ENCODE data around the gene FBXO11. TPM values are rescaled to one million over a fixed set of nuclear protein-coding genes. Genes with fewer than 3 reads are reported as not detected.

FBXO11 gene
- total and polyA plus RNA-seq, 7 donors, result 16.3 to 39.4 (median 31.0) TPM

- no peak for TF ChIP-seq CTCF (IDR thresholded peaks at IDR 0.05)
- peaks cover 0 to 5% of the 10 kb centered on the region in 2 donors for H3K36me3 ChIP-seq (ENCODE audit: insufficient read depth in 1 of 2, low read depth in 1 of 2)
- ATAC-seq (no peak), DNase-seq (no peak)
- no peaks in the 10 kb centered on the region for H3K27me3 ChIP-seq (ENCODE audit: insufficient read depth in 3 of 3, low read length in 2 of 3)
- WGBS, 3 donors, result 32 to 35% (median 33%) methylated on average over 27 to 28 of the region's 28 CpGs
- no peaks in the 10 kb centered on the region for H3K9me3 ChIP-seq
- H3K27ac ChIP-seq, result no peak overlapping the region
- H3K4me3 ChIP-seq, result peak overlapping the region; percentile 97
- H3K4me1 ChIP-seq, result no peaks in the 10 kb centered on the region
- intact Hi-C loops (cut with DNase I), result loop anchor here (5.0 to 10.0 kb wide), 4 partner anchors 120 to 1202 kb away; partner anchors contain the start of gene FBXO11 (in 2 of the 2)
Measured at GRCh38 chr2:47784352-47784851, 121.9 kb downstream of the FBXO11 start.

GRCh38 chr2:47783486-47784351, 122.6 kb downstream of the FBXO11 start:
- Histone ChIP-seq H3K9me3 (no peaks in the 10 kb centered on the region), H3K27ac (peak overlapping the region; percentile 82), H3K4me1 (no peaks in the 10 kb centered on the region), H3K36me3 (ENCODE audit: insufficient read depth in 1 of 2, low read depth in 1 of 2) (peaks cover 0 to 5% of the 10 kb centered on the region in 2 donors), H3K27me3 (ENCODE audit: insufficient read depth in 3 of 3, low read length in 2 of 3) (no peaks in the 10 kb centered on the region), H3K4me3 (peak overlapping the region; percentile 97)
- TF ChIP-seq CTCF (IDR thresholded peaks at IDR 0.05), result no peak
- intact Hi-C loops (cut with DNase I), result loop anchor here (5.0 to 10.0 kb wide), 4 partner anchors 121 to 1201 kb away; partner anchors contain the start of gene FBXO11 (in 2 of the 2)
- DNase-seq (peak; percentile 59 to 66), ATAC-seq (peak; percentile 9 to 24 (median 12))
- WGBS, 3 donors, result 0 to 1% (median 1%) methylated on average over 51 to 71 of the region's 71 CpGs

- peak within 1 kb of the TSS; percentile 97 for H3K4me3 ChIP-seq
- WGBS, 3 donors, result 0 to 1% (median 1%) methylated on average over 72 to 98 of the region's 98 CpGs
- no peak for TF ChIP-seq CTCF (IDR thresholded peaks at IDR 0.05)
- peak; percentile 90 to 93 for DNase-seq
- no peaks in the 10 kb centered on the region for H3K27me3 ChIP-seq (ENCODE audit: insufficient read depth in 3 of 3, low read length in 2 of 3)
- H3K9me3 ChIP-seq, result no peaks in the 10 kb centered on the region
- peaks cover 0 to 5% of the 10 kb centered on the region in 2 donors for H3K36me3 ChIP-seq (ENCODE audit: insufficient read depth in 1 of 2, low read depth in 1 of 2)
- intact Hi-C loops (cut with DNase I), result loop anchor here (5.0 to 10.0 kb wide), 4 partner anchors 122 to 1201 kb away; partner anchors contain the start of gene FBXO11 (in 2 of the 2)
- H3K27ac ChIP-seq, result peak within 1 kb of the TSS; percentile 82
- ATAC-seq, result peak; percentile 99 to 100 (median 100)
- H3K4me1 ChIP-seq, result no peaks in the 10 kb centered on the region
Measured at GRCh38 chr2:47782671-47783485, 123.4 kb downstream of the FBXO11 start, which contains the start of gene MSH6. TSS of gene MSH6 (plus strand) at chr2:47783145. CDS start at chr2:47783234, 89 bp downstream.

- no peaks in the 10 kb centered on the region for H3K9me3 ChIP-seq
- no peak for TF ChIP-seq CTCF (IDR thresholded peaks at IDR 0.05)
- 1 to 9% (median 1%) methylated on average over 7 of the region's 7 CpGs for WGBS, 3 donors
- DNase-seq (no peak), ATAC-seq (no peak)
- H3K4me3 ChIP-seq, result peak overlapping the region; percentile 97
- peaks cover 0 to 5% of the 10 kb centered on the region in 2 donors for H3K36me3 ChIP-seq (ENCODE audit: insufficient read depth in 1 of 2, low read depth in 1 of 2)
- intact Hi-C loops (cut with DNase I), result loop anchor here (5.0 to 10.0 kb wide), 4 partner anchors 122 to 1200 kb away; partner anchors contain the start of gene FBXO11 (in 2 of the 2)
- no peaks in the 10 kb centered on the region for H3K27me3 ChIP-seq (ENCODE audit: insufficient read depth in 3 of 3, low read length in 2 of 3)
- H3K27ac ChIP-seq, result peak overlapping the region; percentile 82
- H3K4me1 ChIP-seq, result no peaks in the 10 kb centered on the region
Measured at GRCh38 chr2:47782381-47782670, 124.0 kb downstream of the FBXO11 start.

Data from psoas muscle (tissue), 8 donors.